ENCODE measurements around the gene NAA50. TPM values are rescaled to one million over a fixed set of nuclear protein-coding genes. Genes with fewer than 3 reads are reported as not detected.

The NAA50 gene
- total and polyA plus RNA-seq, 2 donors (not counting 3 experiments of a cell fraction or from before 2014, with no cell fraction given), result 53.1 to 160 TPM

DNA sequence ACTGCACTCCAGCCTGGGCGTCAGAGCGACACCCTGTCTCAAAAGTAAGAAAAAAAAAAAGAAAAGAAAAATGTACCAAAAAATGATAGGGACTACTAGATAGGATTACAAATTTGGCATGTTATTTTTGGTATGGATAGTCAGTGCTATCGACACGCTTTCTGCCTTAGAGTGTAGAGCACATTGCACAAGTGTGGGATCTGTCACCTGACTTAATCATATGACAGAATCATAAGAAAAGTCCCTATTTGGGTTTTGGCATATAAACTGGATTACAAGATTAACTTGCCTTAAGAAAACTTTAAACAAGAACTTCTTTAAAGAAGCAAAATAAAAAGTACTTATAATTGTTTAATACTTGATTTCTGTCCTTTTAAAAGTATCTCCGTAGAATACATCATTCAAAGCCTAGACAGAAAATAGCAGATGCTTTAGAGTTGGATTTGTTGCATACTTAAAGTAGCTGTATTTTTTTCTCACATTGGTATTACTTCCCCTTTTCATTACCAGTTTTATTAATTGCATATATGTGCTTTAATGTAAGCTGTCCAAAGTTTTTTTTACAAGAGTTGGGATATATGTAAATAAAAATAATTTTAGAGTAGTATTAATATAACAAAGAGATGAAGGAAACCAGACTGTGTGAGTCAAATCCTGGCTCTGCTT is 8.6 kb upstream of the NAA50 start:
- H4K20me1 ChIP-seq (replicated peaks; ENCODE audit: control insufficient read depth, extremely low read depth, insufficient read depth, low read length), result no peaks in the 10 kb centered on the region
- dilution Hi-C loops (cut with MboI; ENCODE audit: extremely low pct_ligation_motif_present, low sequenced_read_pairs) (no loop called here), intact Hi-C loops (cut with micrococcal nuclease) (no loop called here)
- TF ChIP-seq, protein P1, sequence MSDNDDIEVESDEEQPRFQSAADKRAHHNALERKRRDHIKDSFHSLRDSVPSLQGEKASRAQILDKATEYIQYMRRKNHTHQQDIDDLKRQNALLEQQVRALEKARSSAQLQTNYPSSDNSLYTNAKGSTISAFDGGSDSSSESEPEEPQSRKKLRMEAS (IDR thresholded peaks at IDR 0.05; ENCODE audit: insufficient read depth, insufficient read length), result no peak
- no peak for TF ChIP-seq EZH2 (IDR thresholded peaks at IDR 0.05; ENCODE audit: borderline replicate concordance, low read depth, low read length, severe bottlenecking)
- no peak for TF ChIP-seq POLR2A (IDR thresholded peaks at IDR 0.05; ENCODE audit: low read depth, low read length)
- no peak for TF ChIP-seq POLR2AphosphoS5 (IDR thresholded peaks at IDR 0.05; ENCODE audit: insufficient read depth, low read depth, low read length)
- no peak for TF ChIP-seq MYC (IDR thresholded peaks at IDR 0.05; ENCODE audit: low read depth, low read length)
- FAIRE-seq (no peak), DNase-seq (ENCODE audit: low read depth, low spot score) (no peak)
- H2AFZ ChIP-seq (ENCODE audit: low read depth, low read length), result no peak overlapping the region
- H3K79me2 ChIP-seq (ENCODE audit: control insufficient read depth, insufficient read depth, low read length), result peaks cover 49% of the 10 kb centered on the region
- no peak overlapping the region for H3K4me3 ChIP-seq (replicated peaks in 1 of 3; ENCODE audit: insufficient read depth in 1 of 3, low read depth in 1 of 3, low read length in 3 of 3)
- H3K36me3 ChIP-seq (ENCODE audit: control insufficient read depth in 2 of 2, extremely low read depth in 1 of 2, insufficient read depth in 2 of 2, low read length in 2 of 2), result peaks cover 0 to 3% of the 10 kb centered on the region in 2 experiments
- H3K9ac ChIP-seq (replicated peaks; ENCODE audit: extremely low read depth, insufficient read depth, low read length), result no peak overlapping the region
- no peak overlapping the region for H3K4me2 ChIP-seq (ENCODE audit: insufficient read depth, low read length)
- H3K27ac ChIP-seq (ENCODE audit: insufficient read depth, low read depth, low read length), result no peak overlapping the region
- no peaks in the 10 kb centered on the region for H3K4me1 ChIP-seq (ENCODE audit: control insufficient read depth, extremely low read depth, insufficient read depth, low read length)
- ChIA-PET POLR2A (no interaction called here), CTCF (interaction anchor here (0.7 kb wide), 1 partner anchor 10 kb away, joined by 3 read pairs; no protein-coding TSS in a partner anchor)
- BruUV-seq (replicated peaks), result no TSS peak
- H3K9me1 ChIP-seq (replicated peaks; ENCODE audit: control insufficient read depth, extremely low read depth, insufficient read depth, low read length), result no peaks in the 10 kb centered on the region
- no peaks in the 10 kb centered on the region for H3K27me3 ChIP-seq (ENCODE audit: control insufficient read depth in 2 of 2, insufficient read depth in 2 of 2, low read length in 2 of 2)
- no peaks in the 10 kb centered on the region for H3K9me3 ChIP-seq (replicated peaks; ENCODE audit: control insufficient read depth, insufficient read depth, low read length)

- DNase-seq (ENCODE audit: low read depth, low spot score) (no peak), FAIRE-seq (no peak)
- Histone ChIP-seq H3K4me1 (ENCODE audit: control insufficient read depth, extremely low read depth, insufficient read depth, low read length) (peaks cover 4% of the 10 kb centered on the region), H3K36me3 (ENCODE audit: control insufficient read depth in 2 of 2, extremely low read depth in 1 of 2, insufficient read depth in 2 of 2, low read length in 2 of 2) (peaks cover 0 to 3% of the 10 kb centered on the region in 2 experiments), H2AFZ (ENCODE audit: low read depth, low read length) (no peak overlapping the region), H3K27ac (ENCODE audit: insufficient read depth, low read depth, low read length) (no peak overlapping the region), H4K20me1 (replicated peaks; ENCODE audit: control insufficient read depth, extremely low read depth, insufficient read depth, low read length) (no peaks in the 10 kb centered on the region), H3K27me3 (ENCODE audit: control insufficient read depth in 2 of 2, insufficient read depth in 2 of 2, low read length in 2 of 2) (no peaks in the 10 kb centered on the region), H3K9ac (replicated peaks; ENCODE audit: extremely low read depth, insufficient read depth, low read length) (no peak overlapping the region), H3K9me1 (replicated peaks; ENCODE audit: control insufficient read depth, extremely low read depth, insufficient read depth, low read length) (no peaks in the 10 kb centered on the region), H3K9me3 (replicated peaks; ENCODE audit: control insufficient read depth, insufficient read depth, low read length) (no peaks in the 10 kb centered on the region), H3K79me2 (ENCODE audit: control insufficient read depth, insufficient read depth, low read length) (peaks cover 54% of the 10 kb centered on the region), H3K4me2 (ENCODE audit: insufficient read depth, low read length) (no peak overlapping the region), H3K4me3 (replicated peaks in 1 of 3; ENCODE audit: insufficient read depth in 1 of 3, low read depth in 1 of 3, low read length in 3 of 3) (no peak overlapping the region)
- POLR2A ChIA-PET, result no interaction called here
- dilution Hi-C loops (cut with MboI; ENCODE audit: extremely low pct_ligation_motif_present, low sequenced_read_pairs) (no loop called here), intact Hi-C loops (cut with micrococcal nuclease) (no loop called here)
- no peak for TF ChIP-seq CTCF (IDR thresholded peaks at IDR 0.05; ENCODE audit: extremely low read depth in 1 of 2, insufficient read depth in 1 of 2, low read depth in 1 of 2, low read length in 2 of 2)
- TF ChIP-seq, protein P1 (IDR thresholded peaks at IDR 0.05; ENCODE audit: insufficient read depth, insufficient read length), result no peak
- no peak for TF ChIP-seq JUN (IDR thresholded peaks at IDR 0.05; ENCODE audit: borderline replicate concordance, insufficient read depth, insufficient read length, low read depth)
- CTCF ChIA-PET, result no interaction called here
- no TSS peak for BruUV-seq (replicated peaks)
These were observed 7.4 kb upstream of the NAA50 start for GRCh38 chr3:113753376-113753985.
